AG04450 (cell line): ENCODE measurements around the gene ARL5C. TPM values are rescaled to one million over a fixed set of nuclear protein-coding genes. Genes with fewer than 3 reads are reported as not detected.

Experiments used
- CTCF ChIA-PET: fragments of 300-600, 350-600 bp; formaldehyde crosslinking; extraction: SDS; loops from one replicate; lab custom pipeline; 2022; ENCODE audit warnings: antibody characterized with exemption, inconsistent platforms; lab: Charles Lee
- POLR2A ChIA-PET: fragments of 350-600 bp; formaldehyde crosslinking; extraction: SDS; loops from one replicate; lab custom pipeline; 2021; ENCODE audit warnings: antibody characterized with exemption, inconsistent platforms; lab: Yijun Ruan, JAX
- DNase-seq: peaks from one replicate; pipeline ENCODE4 v3.0.0-alpha.2; 2011; ENCODE audit warnings: low read depth, low spot score
- H3K27ac ChIP-seq: one replicate; pipeline ENCODE4 v1.5.1; 2012; ENCODE audit warnings: low read depth, low read length, control low read depth
- H3K27me3 ChIP-seq: one replicate; pipeline ENCODE4 v1.6.0; 2012; ENCODE audit warnings: low read length; ENCODE audit not compliant: control insufficient read depth, insufficient read depth
- H3K4me3 ChIP-seq: 2 replicates; pipeline ENCODE4 v1.5.1; 2011; ENCODE audit warnings: mild to moderate bottlenecking, low read depth, low read length, control low read depth
- H3K9me3 ChIP-seq: 2 replicates; pipeline ENCODE4 v1.5.1; 2012; ENCODE audit warnings: low read length; ENCODE audit not compliant: control insufficient read depth, insufficient read depth
- CTCF ChIP-seq: IDR thresholded peaks from 2 replicates; pipeline ENCODE4 v1.5.1; 2011; ENCODE audit warnings: low read depth, low read length, control low read depth, inconsistent platforms
- polyA plus RNA-seq: library from polyadenylated mRNA; depleted of rRNA; stranded (reverse); fragments of >200 nt; gene quantifications from 2 replicates; pipeline ENCODE4 v1.2.3, GENCODE V29; 2011

The ARL5C gene
- polyA plus RNA-seq, 1 experiment, result not detected

GRCh38 chr17:39210093-39210434 is 44.1 kb upstream of the ARL5C start:
- TF ChIP-seq CTCF, result no peak
- POLR2A ChIA-PET, result interaction anchor here (1.4 kb wide), 1 partner anchor 10 kb away, joined by 17 read pairs; the partner anchor contains the start of gene RPL19
- CTCF ChIA-PET, result interaction anchor here (1.0 to 2.5 kb wide), 3 partner anchors 25 to 46 kb away, joined by 3 to 23 read pairs (median 4); no protein-coding TSS in a partner anchor
- no peak for DNase-seq
- Histone ChIP-seq H3K4me3 (peak overlapping the region; percentile 56), H3K9me3 (no peaks in the 10 kb centered on the region), H3K27me3 (peaks cover 2% of the 10 kb centered on the region), H3K27ac (no peak overlapping the region)

GRCh38 chr17:39209317-39210092 is 43.5 kb upstream of the ARL5C start:
- Histone ChIP-seq H3K27me3 (peaks cover under 1% of the 10 kb centered on the region), H3K27ac (peak overlapping the region; percentile 11), H3K9me3 (no peaks in the 10 kb centered on the region), H3K4me3 (peak overlapping the region; percentile 56)
- no peak for DNase-seq
- ChIA-PET CTCF (interaction anchor here (1.0 to 2.5 kb wide), 5 partner anchors 22 to 56 kb away, joined by 3 to 23 read pairs (median 4); no protein-coding TSS in a partner anchor), POLR2A (interaction anchor here (1.4 kb wide), 2 partner anchors 10 to 35 kb away, joined by 5 to 17 read pairs; partner anchors contain the start of gene RPL19)
- no peak for TF ChIP-seq CTCF

GRCh38 chr17:39208893-39209292 is 42.9 kb upstream of the ARL5C start:
- TF ChIP-seq CTCF, result no peak
- ChIA-PET POLR2A (interaction anchor here (1.4 kb wide), 2 partner anchors 9 to 36 kb away, joined by 5 to 17 read pairs; partner anchors contain the start of gene RPL19), CTCF (interaction anchor here (1.0 to 2.5 kb wide), 5 partner anchors 23 to 55 kb away, joined by 3 to 23 read pairs (median 4); no protein-coding TSS in a partner anchor)
- no peaks in the 10 kb centered on the region for H3K9me3 ChIP-seq
- H3K4me3 ChIP-seq, result no peak overlapping the region
- DNase-seq, result no peak
- no peaks in the 10 kb centered on the region for H3K27me3 ChIP-seq
- peak overlapping the region; percentile 11 for H3K27ac ChIP-seq

- Histone ChIP-seq H3K9me3 (no peaks in the 10 kb centered on the region), H3K4me3 (no peak overlapping the region), H3K27me3 (no peaks in the 10 kb centered on the region), H3K27ac (no peak overlapping the region)
- no peak for TF ChIP-seq CTCF
- CTCF ChIA-PET, result interaction anchor here (0.6 to 2.5 kb wide), 4 partner anchors 23 to 152 kb away, joined by 3 to 23 read pairs (median 4); no protein-coding TSS in a partner anchor
- DNase-seq, result no peak
- POLR2A ChIA-PET, result no interaction called here
These were observed 42.2 kb upstream of the ARL5C start for GRCh38 chr17:39208136-39208535.
